GM19397 (cell line): Measurements from ENCODE around the gene DDX51.
"Not testable (repeated sequence)": the region's sequence is repeated elsewhere in the genome, so short reads cannot be mapped to it uniquely, and the experiment has no call there.

Experiments
- ATAC-seq: cut with Tn5 transposase; IDR thresholded peaks from one replicate; pipeline ENCODE4 v1.9.1; 2021; ENCODE audit warnings: mild to moderate bottlenecking, moderate library complexity; ENCODE audit not compliant: unreplicated experiment

Gene DDX51

GRCh38 chr12:132123970-132124765 lies 20.0 kb downstream of the DDX51 start:
- no peak for ATAC-seq

DNA sequence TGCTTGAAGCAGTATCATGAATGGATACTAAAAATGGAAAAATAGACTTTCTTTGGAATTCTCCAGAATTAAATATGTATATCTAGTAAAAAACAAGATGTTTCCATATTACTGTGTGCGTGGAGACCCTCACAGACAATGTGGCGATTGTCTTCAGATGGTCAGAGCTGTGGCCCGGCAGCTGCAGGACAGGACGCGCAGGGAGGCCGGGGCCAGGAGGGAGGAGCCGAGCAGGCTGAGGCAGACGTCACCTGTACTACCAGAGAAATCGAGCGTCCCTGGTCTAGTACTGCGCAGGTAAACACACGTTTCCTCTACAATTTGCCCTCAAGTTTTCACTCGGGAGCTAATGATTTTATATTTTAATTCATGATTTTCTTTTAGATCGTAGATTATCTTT lies 22.8 kb downstream of the DDX51 start:
- ATAC-seq = no peak

GRCh38 chr12:132118876-132119275 lies 25.2 kb downstream of the DDX51 start:
- ATAC-seq = no peak

- ATAC-seq = no peak
These were observed 26.6 kb downstream of the DDX51 start for GRCh38 chr12:132117558-132117875.

GRCh38 chr12:132116709-132117557 lies 27.2 kb downstream of the DDX51 start:
- no peak for ATAC-seq

- no peak for ATAC-seq
These were observed 28.6 kb downstream of the DDX51 start for GRCh38 chr12:132115500-132115899.

DNA sequence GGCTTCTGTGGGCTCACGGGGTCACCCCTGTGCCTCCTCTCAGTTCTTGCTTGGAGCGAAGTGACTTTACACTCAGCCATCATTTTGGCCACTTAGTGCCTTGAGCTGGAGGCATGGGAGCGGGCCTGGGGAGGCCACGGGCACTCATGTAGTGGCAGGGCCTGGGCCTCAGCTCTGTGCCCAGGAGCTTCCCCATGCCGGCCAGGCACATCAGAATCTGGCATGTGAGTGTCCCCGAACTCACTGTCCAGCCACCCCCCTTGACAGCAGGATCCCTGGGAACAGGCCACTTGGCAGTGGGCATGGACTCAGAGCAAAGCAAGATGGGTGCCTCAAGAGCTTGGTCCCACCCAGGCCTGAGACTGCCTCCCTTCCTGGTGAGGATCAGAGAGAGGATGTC lies 29.5 kb downstream of the DDX51 start:
- no peak for ATAC-seq

DNA sequence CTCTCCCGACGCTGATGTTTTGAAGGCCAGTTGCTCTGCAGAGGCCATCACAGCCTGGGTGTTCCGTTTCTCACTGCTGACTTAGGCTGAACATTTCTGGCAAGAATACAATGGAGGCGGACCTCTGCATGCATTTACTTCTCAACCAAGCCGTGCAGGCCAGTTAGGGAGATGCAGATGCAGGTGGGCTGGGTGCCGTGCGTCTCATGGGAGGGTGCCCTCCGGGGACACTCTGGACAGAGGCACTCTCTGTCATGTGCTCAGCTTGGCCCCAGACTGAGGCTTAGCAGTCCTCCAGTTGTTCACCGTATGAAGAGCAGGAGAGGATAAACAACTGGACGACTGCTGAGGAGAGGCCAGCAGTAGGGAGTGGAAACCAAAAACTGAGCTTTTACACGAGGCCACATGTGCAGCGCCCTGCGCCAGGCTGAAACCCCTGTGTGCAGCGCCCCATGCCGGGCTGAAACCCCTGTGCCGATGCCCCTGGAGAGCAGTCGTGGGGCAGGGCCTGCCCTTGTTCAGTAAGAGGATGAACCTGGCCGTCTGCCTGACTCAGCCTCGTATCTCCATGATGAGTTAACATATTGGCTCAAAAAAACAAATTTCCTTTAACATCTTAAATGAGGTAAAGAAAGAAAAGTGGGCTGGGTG lies 32.3 kb downstream of the DDX51 start:
- no peak for ATAC-seq

GRCh38 chr12:132110677-132111076 lies 33.4 kb downstream of the DDX51 start:
- ATAC-seq = no peak

GRCh38 chr12:132109741-132110140 lies 34.4 kb downstream of the DDX51 start:
- ATAC-seq = no peak

- no peak for ATAC-seq
These were observed 35.8 kb downstream of the DDX51 start for GRCh38 chr12:132108211-132108832.

GRCh38 chr12:132106921-132107320 lies 37.2 kb downstream of the DDX51 start:
- ATAC-seq = no peak

DNA sequence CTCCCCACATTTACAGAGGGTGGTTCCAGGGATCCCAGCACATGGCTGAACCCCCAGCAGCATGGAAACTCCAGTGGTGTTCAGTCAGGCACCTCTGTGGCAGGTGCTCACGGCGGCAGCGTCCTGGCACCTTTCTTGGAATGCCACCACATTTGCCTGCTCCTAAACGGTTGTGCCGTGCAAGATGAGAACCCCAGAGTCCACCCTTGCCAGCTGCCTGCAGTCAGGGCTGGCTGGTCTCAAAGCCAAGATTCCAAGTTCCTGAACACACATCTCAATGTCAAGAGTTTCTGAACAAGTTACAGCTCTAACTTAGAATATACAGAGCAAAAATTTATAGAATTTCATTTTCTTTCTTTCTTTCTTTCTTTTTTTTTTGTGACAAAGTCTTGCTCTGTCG lies 38.7 kb downstream of the DDX51 start:
- ATAC-seq = no peak

- no peak for ATAC-seq
These were observed 40.4 kb downstream of the DDX51 start for GRCh38 chr12:132103542-132104308.

- ATAC-seq = not testable (repeated sequence)
These were observed 41.0 kb downstream of the DDX51 start for GRCh38 chr12:132103072-132103471.

DNA sequence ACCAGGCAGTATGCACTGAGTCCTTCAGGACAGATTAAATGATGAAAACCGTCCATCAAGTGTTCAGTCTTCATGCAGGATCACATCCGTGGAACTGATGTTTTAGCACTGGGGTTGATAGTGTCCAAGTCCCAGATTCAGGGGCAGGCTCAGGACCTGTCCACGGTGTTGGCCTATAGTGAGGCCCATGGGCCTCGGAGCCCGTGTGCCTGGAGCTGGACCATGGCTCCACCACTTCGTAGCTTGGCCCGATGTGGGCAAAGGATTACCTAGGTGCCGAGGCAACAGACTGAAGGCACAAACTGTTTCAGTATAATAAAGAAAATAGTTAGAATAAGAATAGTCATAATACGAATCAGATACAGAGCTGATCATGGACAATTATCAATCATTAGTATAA lies 41.8 kb downstream of the DDX51 start:
- ATAC-seq = no peak

DNA sequence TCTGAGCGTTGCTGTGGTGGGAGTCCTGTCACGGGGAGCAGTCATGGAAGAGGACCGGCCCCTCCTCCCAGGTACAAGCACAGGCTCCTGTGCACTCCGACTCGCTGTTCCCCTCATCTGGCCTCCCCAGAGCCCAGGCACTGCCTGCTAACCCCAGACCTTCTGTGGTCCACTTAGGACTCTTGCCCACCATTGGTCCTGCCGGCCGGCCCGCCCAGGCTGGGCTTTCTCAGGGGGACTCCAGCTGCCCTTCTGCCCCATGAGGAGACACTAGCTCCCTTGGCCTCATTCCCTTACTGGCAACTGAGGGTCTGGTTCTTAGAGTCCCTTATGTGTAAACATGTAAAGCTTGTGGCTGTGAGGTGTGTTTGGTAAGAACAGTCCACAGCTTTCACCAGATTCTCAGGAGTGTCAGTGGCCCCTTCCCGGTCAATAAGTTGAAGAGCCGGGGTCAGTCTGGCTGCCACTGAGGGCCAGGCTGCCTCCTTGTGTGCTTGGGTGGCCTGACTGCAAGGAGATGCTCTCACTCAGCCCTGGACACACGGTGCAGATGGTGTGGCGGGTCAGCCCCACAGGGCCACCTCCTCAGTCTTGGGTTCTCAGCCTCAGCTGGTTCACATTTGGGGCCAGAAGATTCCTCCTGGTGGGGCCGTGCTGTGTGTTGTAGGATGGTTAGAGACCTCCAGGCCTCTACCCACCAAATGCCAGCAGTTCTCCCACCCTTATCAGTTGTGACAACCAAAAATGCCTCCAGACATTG lies 43.6 kb downstream of the DDX51 start:
- no peak for ATAC-seq

- ATAC-seq = no peak
These were observed 44.4 kb downstream of the DDX51 start for GRCh38 chr12:132099739-132100138.

DNA sequence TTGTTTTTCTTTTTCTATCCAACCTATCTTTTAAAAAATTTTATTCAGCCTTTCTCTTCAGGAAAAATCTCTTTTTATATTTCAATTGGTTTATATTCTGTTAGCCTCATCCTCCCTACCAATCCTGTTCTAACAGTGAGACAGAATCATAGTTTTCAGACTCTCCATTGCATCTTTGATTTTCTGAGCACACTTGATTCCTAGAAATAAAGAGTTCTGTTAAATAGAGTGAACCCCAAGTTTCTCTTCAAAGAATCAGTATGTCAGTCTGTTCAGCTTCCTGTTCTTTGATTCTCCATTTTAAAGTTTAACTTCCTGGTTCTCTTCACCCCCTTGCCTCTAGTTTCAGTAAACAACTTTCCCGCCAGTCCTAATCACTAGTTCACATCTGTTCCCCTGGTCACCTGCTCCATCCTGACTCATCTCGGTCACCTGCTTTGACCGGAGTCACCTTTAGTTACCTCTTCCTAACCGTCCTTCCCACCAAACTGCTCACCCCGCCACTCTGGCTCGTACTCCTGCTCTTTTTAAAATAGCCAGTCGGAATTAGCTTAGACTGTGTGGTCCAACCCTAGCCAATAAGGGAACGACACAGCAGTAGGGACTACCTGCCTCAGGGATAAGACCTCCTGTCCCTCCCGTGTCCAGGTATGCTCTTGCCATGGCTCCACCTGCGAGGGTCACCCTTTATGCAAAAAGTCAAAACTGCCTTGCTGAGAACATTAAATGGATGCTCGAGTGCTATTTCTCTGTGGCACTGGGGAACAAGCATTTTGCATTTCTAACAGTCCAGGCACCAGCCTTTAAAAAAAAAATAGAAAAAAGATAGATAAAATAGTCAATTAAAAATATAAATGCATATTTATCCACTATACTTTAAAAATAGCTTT lies 48.4 kb downstream of the DDX51 start:
- ATAC-seq = no peak
